Prostate gland (tissue), 2 donors: ENCODE results near the gene NUFIP2.

ENCODE experiments used
- POLR2AphosphoS5 ChIP-seq: sonication (generic); formaldehyde crosslinking; IDR thresholded peaks from one replicate; pipeline ENCODE4 v1.6.1; 2017; ENCODE audit warnings: antibody characterized with exemption
- TF ChIP-seq, protein P1 (sequence below), 4 experiments: fragments of 200-600 bp in 2 of 4; fragments of 450-650 bp in 2 of 4; sonication (generic) in 2 of 4; IDR thresholded peaks; 1 replicate in 3 of 4; 2 replicates in 1 of 4; pipeline ENCODE4 v1.5.1; 2016 to 2019; ENCODE audit warnings: antibody characterized with exemption in 4 of 4, mild to moderate bottlenecking in 2 of 4, moderate library complexity in 2 of 4

DNA sequence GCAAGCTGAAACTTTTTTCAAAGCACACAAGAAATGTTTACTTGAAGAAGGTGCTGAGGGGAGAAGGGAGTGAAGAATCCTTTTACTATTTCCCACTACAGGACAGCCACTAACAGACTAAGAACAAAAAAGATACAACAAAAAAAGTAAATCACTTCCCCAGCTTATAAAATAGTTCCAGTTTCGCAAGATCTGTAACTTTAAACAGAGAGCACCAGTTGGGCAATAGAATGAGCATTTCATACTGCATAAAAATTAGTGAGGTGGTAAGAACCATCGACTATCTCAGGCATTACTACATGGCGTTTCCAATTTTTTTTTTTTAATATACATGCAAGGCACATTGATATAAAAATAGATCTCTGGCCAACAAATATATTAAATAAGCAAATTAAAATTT is 36.2 kb downstream of the NUFIP2 start:
- TF ChIP-seq, protein P1, sequence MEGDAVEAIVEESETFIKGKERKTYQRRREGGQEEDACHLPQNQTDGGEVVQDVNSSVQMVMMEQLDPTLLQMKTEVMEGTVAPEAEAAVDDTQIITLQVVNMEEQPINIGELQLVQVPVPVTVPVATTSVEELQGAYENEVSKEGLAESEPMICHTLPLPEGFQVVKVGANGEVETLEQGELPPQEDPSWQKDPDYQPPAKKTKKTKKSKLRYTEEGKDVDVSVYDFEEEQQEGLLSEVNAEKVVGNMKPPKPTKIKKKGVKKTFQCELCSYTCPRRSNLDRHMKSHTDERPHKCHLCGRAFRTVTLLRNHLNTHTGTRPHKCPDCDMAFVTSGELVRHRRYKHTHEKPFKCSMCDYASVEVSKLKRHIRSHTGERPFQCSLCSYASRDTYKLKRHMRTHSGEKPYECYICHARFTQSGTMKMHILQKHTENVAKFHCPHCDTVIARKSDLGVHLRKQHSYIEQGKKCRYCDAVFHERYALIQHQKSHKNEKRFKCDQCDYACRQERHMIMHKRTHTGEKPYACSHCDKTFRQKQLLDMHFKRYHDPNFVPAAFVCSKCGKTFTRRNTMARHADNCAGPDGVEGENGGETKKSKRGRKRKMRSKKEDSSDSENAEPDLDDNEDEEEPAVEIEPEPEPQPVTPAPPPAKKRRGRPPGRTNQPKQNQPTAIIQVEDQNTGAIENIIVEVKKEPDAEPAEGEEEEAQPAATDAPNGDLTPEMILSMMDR (IDR thresholded peaks at IDR 0.05): no peak
- TF ChIP-seq POLR2AphosphoS5: peak; percentile 17
